ENCODE results near the gene CSNK2A1.

The CSNK2A1 gene

GRCh38 chr20:443223-443775 lies 100.3 kb downstream of the CSNK2A1 start:
- H3K36me3 ChIP-seq (ENCODE audit: insufficient read depth, low read length): peaks cover 71% of the 10 kb centered on the region
- peaks cover 14% of the 10 kb centered on the region for H3K4me1 ChIP-seq (ENCODE audit: control insufficient read depth, insufficient read depth, low read length)
- no peaks in the 10 kb centered on the region for H3K27me3 ChIP-seq (ENCODE audit: control insufficient read depth, insufficient read depth, low read length)
- no peak overlapping the region for H3K9ac ChIP-seq (ENCODE audit: low read depth, low read length)
- H3K4me3 ChIP-seq (ENCODE audit: low read length): no peak overlapping the region
- H3K9me3 ChIP-seq (replicated peaks; ENCODE audit: low read length): no peaks in the 10 kb centered on the region
- H3K4me2 ChIP-seq (ENCODE audit: low read length): no peak overlapping the region

GRCh38 chr20:440636-441035 lies 103.0 kb downstream of the CSNK2A1 start:
- Histone ChIP-seq H3K4me1 (ENCODE audit: control insufficient read depth, insufficient read depth, low read length) (peaks cover 13% of the 10 kb centered on the region), H3K36me3 (ENCODE audit: insufficient read depth, low read length) (peaks cover 84% of the 10 kb centered on the region), H3K4me3 (ENCODE audit: low read length) (no peak overlapping the region), H3K27me3 (ENCODE audit: control insufficient read depth, insufficient read depth, low read length) (no peaks in the 10 kb centered on the region), H3K9me3 (replicated peaks; ENCODE audit: low read length) (no peaks in the 10 kb centered on the region), H3K4me2 (ENCODE audit: low read length) (no peak overlapping the region), H3K9ac (ENCODE audit: low read depth, low read length) (no peak overlapping the region)

- Histone ChIP-seq H3K4me1 (ENCODE audit: control insufficient read depth, insufficient read depth, low read length) (peaks cover 8% of the 10 kb centered on the region), H3K4me2 (ENCODE audit: low read length) (no peak overlapping the region), H3K4me3 (ENCODE audit: low read length) (no peak overlapping the region), H3K9me3 (replicated peaks; ENCODE audit: low read length) (no peaks in the 10 kb centered on the region), H3K36me3 (ENCODE audit: insufficient read depth, low read length) (peaks cover 84% of the 10 kb centered on the region), H3K27me3 (ENCODE audit: control insufficient read depth, insufficient read depth, low read length) (no peaks in the 10 kb centered on the region), H3K9ac (ENCODE audit: low read depth, low read length) (no peak overlapping the region)
These were observed 103.4 kb downstream of the CSNK2A1 start for GRCh38 chr20:440148-440547.

GRCh38 chr20:438571-439469 lies 104.8 kb downstream of the CSNK2A1 start:
- Histone ChIP-seq H3K27me3 (ENCODE audit: control insufficient read depth, insufficient read depth, low read length) (no peaks in the 10 kb centered on the region), H3K4me2 (ENCODE audit: low read length) (no peak overlapping the region), H3K4me1 (ENCODE audit: control insufficient read depth, insufficient read depth, low read length) (peaks cover under 1% of the 10 kb centered on the region), H3K36me3 (ENCODE audit: insufficient read depth, low read length) (peaks cover 89% of the 10 kb centered on the region), H3K4me3 (ENCODE audit: low read length) (no peak overlapping the region), H3K9ac (ENCODE audit: low read depth, low read length) (no peak overlapping the region), H3K9me3 (replicated peaks; ENCODE audit: low read length) (no peaks in the 10 kb centered on the region)

GRCh38 chr20:437787-438486 lies 105.7 kb downstream of the CSNK2A1 start:
- Histone ChIP-seq H3K9ac (ENCODE audit: low read depth, low read length) (no peak overlapping the region), H3K4me3 (ENCODE audit: low read length) (no peak overlapping the region)

GRCh38 chr20:436476-436875 lies 107.1 kb downstream of the CSNK2A1 start:
- no peaks in the 10 kb centered on the region for H3K27me3 ChIP-seq (ENCODE audit: control insufficient read depth, insufficient read depth, low read length)
- no peak overlapping the region for H3K4me3 ChIP-seq (ENCODE audit: low read length)
- peaks cover 3% of the 10 kb centered on the region for H3K4me1 ChIP-seq (ENCODE audit: control insufficient read depth, insufficient read depth, low read length)
- no peak overlapping the region for H3K4me2 ChIP-seq (ENCODE audit: low read length)
- peaks cover 79% of the 10 kb centered on the region for H3K36me3 ChIP-seq (ENCODE audit: insufficient read depth, low read length)
- no peaks in the 10 kb centered on the region for H3K9me3 ChIP-seq (replicated peaks; ENCODE audit: low read length)
- no peak overlapping the region for H3K9ac ChIP-seq (ENCODE audit: low read depth, low read length)

More at GRCh38 chr20:437787-438486, 105.7 kb downstream of the CSNK2A1 start:
- Histone ChIP-seq H3K36me3 (ENCODE audit: insufficient read depth, low read length) (peaks cover 82% of the 10 kb centered on the region), H3K4me2 (ENCODE audit: low read length) (no peak overlapping the region), H3K4me1 (ENCODE audit: control insufficient read depth, insufficient read depth, low read length) (peaks cover 3% of the 10 kb centered on the region), H3K27me3 (ENCODE audit: control insufficient read depth, insufficient read depth, low read length) (no peaks in the 10 kb centered on the region), H3K9me3 (replicated peaks; ENCODE audit: low read length) (no peaks in the 10 kb centered on the region)

GRCh38 chr20:435558-435957 lies 108.0 kb downstream of the CSNK2A1 start:
- no peaks in the 10 kb centered on the region for H3K9me3 ChIP-seq (replicated peaks; ENCODE audit: low read length)
- H3K27me3 ChIP-seq (ENCODE audit: control insufficient read depth, insufficient read depth, low read length): no peaks in the 10 kb centered on the region
- H3K9ac ChIP-seq (ENCODE audit: low read depth, low read length): no peak overlapping the region
- H3K4me2 ChIP-seq (ENCODE audit: low read length): no peak overlapping the region
- H3K4me3 ChIP-seq (ENCODE audit: low read length): no peak overlapping the region
- H3K4me1 ChIP-seq (ENCODE audit: control insufficient read depth, insufficient read depth, low read length): peaks cover 3% of the 10 kb centered on the region
- H3K36me3 ChIP-seq (ENCODE audit: insufficient read depth, low read length): peaks cover 76% of the 10 kb centered on the region

GRCh38 chr20:434661-435419 lies 108.8 kb downstream of the CSNK2A1 start:
- Histone ChIP-seq H3K4me2 (ENCODE audit: low read length) (no peak overlapping the region), H3K36me3 (ENCODE audit: insufficient read depth, low read length) (peaks cover 71% of the 10 kb centered on the region), H3K9me3 (replicated peaks; ENCODE audit: low read length) (no peaks in the 10 kb centered on the region), H3K4me1 (ENCODE audit: control insufficient read depth, insufficient read depth, low read length) (peaks cover 3% of the 10 kb centered on the region), H3K27me3 (ENCODE audit: control insufficient read depth, insufficient read depth, low read length) (no peaks in the 10 kb centered on the region), H3K4me3 (ENCODE audit: low read length) (no peak overlapping the region), H3K9ac (ENCODE audit: low read depth, low read length) (no peak overlapping the region)

GRCh38 chr20:434221-434620 lies 109.4 kb downstream of the CSNK2A1 start:
- H3K9ac ChIP-seq (ENCODE audit: low read depth, low read length): no peak overlapping the region
- H3K4me2 ChIP-seq (ENCODE audit: low read length): no peak overlapping the region
- H3K9me3 ChIP-seq (replicated peaks; ENCODE audit: low read length): no peaks in the 10 kb centered on the region
- peaks cover 68% of the 10 kb centered on the region for H3K36me3 ChIP-seq (ENCODE audit: insufficient read depth, low read length)
- peaks cover 3% of the 10 kb centered on the region for H3K4me1 ChIP-seq (ENCODE audit: control insufficient read depth, insufficient read depth, low read length)
- H3K4me3 ChIP-seq (ENCODE audit: low read length): no peak overlapping the region
- H3K27me3 ChIP-seq (ENCODE audit: control insufficient read depth, insufficient read depth, low read length): no peaks in the 10 kb centered on the region

- Histone ChIP-seq H3K9me3 (replicated peaks; ENCODE audit: low read length) (no peaks in the 10 kb centered on the region), H3K4me3 (ENCODE audit: low read length) (no peak overlapping the region), H3K9ac (ENCODE audit: low read depth, low read length) (no peak overlapping the region), H3K4me2 (ENCODE audit: low read length) (no peak overlapping the region), H3K36me3 (ENCODE audit: insufficient read depth, low read length) (peaks cover 65% of the 10 kb centered on the region), H3K27me3 (ENCODE audit: control insufficient read depth, insufficient read depth, low read length) (no peaks in the 10 kb centered on the region), H3K4me1 (ENCODE audit: control insufficient read depth, insufficient read depth, low read length) (peaks cover 3% of the 10 kb centered on the region)
These were observed 110.2 kb downstream of the CSNK2A1 start for GRCh38 chr20:433300-433975.

Data from skeletal muscle satellite cell (primary cell).